Occipital lobe (tissue), 2 donors: ENCODE measurements around the gene WSCD1. TPM values are rescaled to one million over a fixed set of nuclear protein-coding genes. Genes with fewer than 3 reads are reported as not detected.

ENCODE experiments used
- DNase-seq: peaks from one replicate; lab custom pipeline; 2025; lab: John Stamatoyannopoulos, UW
- total RNA-seq: library from RNA; depleted of rRNA; stranded (reverse); fragments of >200 nt; gene quantifications from one replicate; pipeline ENCODE4 v1.2.3, GENCODE V29; 2014

WSCD1 gene
- total RNA-seq, 1 donor from 2014 or later, result 35.7 TPM

DNA sequence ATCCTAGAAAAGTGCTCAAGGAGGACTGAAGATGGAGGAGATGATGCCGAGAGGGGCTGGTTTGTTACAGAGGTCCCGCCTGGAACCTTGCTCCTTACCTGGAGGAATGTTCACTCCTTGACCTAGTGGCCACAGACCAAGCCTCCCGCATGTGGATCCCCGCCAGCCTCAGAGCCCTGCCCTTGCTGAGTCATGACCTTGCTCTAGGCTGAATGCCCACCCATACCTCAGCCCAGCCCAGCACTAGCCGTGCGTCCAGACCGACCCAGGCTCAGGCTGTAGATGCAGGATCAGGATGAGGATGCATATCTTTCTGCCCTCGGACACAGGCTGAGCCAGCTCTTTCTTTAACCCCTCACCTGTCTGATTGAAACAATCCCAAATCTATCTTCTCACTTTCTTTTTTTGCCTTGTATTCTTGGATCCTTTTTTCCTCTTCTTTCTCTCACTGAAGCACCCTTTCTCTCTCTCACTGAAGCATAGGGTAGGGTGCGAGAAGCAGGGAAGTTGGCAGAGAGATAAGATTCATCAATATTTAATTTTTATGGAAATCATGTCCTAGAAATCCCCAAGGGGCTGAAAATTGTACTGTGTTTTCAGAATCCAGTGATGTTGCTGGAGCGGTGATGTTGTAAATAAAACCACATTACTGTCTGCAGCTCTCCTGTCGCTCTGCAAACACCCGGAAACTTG lies 34.9 kb downstream of the WSCD1 start:
- no peak for DNase-seq

GRCh38 chr17:6105649-6106007 lies 35.4 kb downstream of the WSCD1 start:
- no peak for DNase-seq

- DNase-seq, result no peak
Measured at GRCh38 chr17:6106212-6106611, 36.0 kb downstream of the WSCD1 start.

- no peak for DNase-seq
Measured at GRCh38 chr17:6107791-6108190, 37.6 kb downstream of the WSCD1 start.

DNA sequence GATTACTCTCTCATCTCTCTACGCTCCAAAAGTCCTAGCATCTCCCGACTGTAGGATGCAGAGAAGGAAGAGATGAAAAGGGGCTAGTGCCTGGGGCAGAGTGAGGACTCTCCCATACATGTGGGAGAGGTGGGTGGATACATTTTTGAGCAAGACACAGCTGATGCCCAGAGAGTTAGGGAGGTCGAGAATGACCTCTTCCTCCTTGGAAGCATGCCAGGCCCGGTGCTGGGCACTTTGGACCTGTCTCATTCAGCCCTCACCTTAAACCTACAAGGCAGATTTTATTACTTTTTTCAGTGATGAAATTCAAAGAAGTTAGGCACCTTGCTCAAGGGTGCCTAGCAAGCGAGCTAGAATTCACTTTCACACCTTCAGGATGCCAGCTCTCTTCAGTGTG lies 38.2 kb downstream of the WSCD1 start:
- DNase-seq, result no peak

GRCh38 chr17:6108987-6109386 lies 38.8 kb downstream of the WSCD1 start:
- DNase-seq, result no peak

GRCh38 chr17:6109536-6109935 lies 39.4 kb downstream of the WSCD1 start:
- no peak for DNase-seq

DNA sequence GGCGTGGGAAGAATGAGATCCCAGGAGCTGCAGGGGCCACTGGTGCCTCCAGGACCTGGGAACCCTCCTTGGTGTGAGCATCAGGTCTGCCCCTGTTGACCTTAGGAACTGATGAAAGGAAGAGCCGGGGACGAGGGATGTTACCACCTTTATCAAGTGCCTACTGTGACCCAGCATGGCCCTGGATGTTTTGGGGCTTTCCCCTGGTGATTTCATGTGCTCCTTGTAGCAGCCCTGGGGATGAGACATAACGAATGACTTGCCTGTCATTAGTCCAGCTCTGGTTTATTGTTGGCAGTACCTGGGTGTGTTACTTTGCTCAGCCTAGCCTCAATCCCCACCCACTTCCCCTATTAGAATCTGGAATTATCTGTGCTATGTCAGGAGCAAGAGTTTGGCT lies 39.9 kb downstream of the WSCD1 start:
- DNase-seq, result no peak

- no peak for DNase-seq
Measured at GRCh38 chr17:6110592-6110991, 40.4 kb downstream of the WSCD1 start.

DNA sequence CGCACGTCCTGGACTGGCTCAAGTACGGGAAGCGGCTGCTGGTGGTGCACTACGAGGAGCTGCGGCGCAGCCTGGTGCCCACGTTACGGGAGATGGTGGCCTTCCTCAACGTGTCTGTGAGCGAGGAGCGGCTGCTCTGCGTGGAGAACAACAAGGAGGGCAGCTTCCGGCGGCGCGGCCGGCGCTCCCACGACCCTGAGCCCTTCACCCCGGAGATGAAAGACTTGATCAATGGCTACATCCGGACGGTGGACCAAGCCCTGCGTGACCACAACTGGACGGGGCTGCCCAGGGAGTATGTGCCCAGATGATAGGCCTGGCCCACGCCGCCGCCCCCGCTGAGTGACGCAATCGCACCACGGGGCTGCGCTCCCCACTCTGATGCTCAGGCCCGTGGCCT lies 50.2 kb downstream of the WSCD1 start:
- no peak for DNase-seq

DNA sequence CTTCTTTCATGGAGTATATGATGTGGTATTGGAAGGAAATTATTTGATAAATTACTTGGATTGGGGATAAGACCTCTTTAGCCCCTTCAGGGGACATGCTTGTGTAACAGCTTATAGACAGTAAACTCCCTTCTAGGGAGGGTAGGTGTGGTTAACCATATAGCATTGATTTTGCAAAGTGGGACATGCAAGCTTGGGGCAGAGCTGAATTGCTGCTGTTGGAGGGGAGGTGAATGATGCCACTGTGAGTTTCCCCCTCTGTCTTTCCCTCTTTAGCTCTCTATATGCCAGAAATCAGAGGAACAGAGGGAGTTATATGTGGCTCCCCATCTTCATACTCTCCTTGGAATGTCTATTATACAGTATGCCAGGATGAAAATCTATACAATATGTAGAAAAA lies 54.7 kb downstream of the WSCD1 start:
- DNase-seq, result no peak

GRCh38 chr17:6126768-6127167 lies 56.6 kb downstream of the WSCD1 start:
- DNase-seq, result no peak

DNA sequence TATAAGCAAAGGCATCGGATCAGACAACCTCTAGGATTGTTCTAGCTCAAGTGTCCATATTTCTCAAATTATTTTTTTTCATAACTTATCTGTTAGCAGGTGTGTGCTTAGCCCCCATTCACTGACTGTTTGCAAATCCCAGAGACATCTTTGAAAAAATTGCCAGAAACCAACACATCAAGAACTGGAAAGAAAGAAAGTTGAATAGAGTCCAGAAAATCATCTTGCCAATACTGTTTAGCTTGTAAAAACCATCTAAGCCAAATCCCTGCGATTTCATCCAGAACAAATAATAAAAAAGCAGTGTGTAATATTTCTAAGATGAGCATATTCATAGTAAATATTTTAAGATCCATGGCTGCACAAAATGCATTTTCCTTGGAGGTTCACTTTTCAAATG lies 64.5 kb downstream of the WSCD1 start:
- DNase-seq, result no peak

DNA sequence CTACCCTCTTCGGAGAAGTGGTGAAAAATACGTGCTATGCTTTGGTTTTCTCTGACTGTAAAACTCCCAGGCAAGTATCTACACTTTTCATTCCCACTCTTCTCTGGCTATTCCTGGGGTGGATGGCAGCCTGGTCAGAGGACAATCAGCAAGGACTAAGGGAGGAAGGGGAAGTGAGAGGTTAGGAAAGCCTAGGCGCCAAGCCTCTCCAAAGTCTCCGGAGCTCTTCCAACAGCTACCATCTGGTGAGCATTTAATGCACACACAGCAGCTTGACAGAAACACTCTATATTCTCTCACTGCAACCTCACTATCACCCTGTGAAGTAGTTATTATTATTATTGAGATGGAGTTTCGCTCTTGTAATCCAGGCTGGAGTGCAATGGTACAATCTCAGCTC lies 65.1 kb downstream of the WSCD1 start:
- DNase-seq, result no peak

DNA sequence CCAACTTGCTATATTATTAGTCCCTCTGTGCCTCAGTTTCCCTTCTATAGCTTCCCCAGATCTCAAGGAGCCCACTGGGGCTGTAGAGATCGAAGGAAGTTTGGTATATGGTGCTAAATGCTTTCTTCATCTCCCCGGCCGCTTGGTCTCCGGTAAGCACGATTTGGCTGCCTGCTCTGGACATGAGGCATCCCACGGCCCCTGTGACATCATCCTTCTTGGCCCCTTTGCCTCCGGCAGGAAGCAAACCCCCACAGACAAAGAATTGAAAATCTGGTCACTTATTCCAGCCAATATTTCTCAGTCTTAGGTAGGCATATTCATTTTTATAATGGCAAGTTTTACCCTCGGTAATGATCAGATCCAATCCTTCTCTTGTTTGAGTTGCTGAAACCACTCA lies 65.8 kb downstream of the WSCD1 start:
- no peak for DNase-seq

DNA sequence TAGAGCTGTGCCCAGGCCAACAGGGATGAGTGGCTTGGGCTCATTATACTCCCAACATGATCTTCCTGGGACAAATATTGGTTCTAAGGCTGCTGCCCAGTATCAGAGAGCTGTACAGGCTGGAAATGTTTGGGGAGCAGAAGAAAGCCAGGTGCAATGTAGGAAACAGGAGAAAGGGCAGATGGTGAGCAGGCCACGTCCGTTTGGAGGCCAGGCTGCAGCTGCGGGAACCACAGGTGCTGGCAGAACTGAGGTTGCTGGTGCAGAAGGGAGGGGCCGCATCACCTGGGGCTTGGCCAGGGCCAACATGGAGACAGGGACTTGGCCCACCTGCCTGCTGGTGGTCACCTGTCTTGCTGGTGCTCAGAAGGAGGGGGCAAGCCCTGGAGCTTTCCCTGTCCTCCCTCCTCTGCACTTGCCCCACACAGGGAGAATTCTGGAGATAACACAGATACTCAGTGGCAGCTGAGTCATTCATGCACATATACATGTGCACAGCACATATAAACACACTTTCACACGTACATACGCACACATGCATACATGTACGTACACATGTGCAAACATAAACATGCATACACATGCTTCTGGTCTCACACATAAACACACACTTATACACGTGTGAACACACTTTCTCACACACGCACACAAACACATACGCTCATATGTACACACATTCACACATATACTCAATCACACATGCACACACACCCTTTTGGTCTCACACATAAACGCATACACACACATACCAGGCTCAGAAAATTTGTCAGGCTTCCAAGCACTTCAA lies 67.7 kb downstream of the WSCD1 start:
- DNase-seq, result no peak

GRCh38 chr17:6138761-6139446 lies 68.7 kb downstream of the WSCD1 start:
- no peak for DNase-seq

- no peak for DNase-seq
Measured at GRCh38 chr17:6139447-6139832, 69.3 kb downstream of the WSCD1 start.

DNA sequence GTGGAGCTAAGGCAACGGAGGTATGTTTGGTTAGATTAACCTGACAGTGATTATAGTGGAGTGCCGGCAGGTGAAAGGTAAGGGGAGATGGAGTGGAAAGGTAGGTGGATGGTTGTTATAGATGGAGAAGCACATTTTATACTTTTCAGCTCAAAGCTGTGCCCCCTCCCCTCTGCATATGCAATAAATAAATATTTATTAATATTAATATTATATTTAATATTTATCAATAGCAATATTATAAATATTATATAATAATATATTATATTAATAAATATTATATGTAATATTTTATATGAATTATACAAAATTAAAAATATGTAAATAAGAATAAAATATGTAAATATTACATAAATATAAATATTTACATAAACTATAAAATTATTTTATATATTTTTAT lies 70.0 kb downstream of the WSCD1 start:
- DNase-seq, result no peak

DNA sequence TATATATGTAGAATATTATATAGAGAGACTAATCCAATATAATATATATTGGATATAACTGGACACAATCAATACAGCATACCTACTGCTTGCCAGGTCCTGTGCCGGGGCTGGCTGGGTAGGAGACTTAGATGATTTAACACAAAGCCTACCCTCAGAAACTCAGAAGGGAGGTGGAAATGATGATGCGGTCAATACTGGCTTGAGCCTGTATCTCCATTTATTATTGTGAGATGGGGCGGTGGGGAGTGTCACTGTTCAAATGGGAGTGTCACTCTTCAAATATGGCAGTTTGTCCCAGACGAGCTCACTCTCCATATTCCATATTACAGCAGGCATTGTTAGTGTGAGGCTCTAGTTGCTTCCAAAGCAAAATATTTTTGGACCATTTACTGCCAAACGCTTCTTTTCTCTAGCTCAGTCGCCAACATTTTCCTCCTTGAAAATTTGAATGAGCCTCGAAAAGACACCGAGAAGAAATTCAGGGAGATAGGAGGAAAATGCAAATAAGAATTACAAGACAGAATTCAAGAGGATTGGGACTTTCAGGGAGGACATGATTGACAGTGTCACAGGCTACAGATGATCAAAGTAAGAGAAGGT lies 70.7 kb downstream of the WSCD1 start:
- DNase-seq, result no peak

GRCh38 chr17:6142701-6143100 lies 72.5 kb downstream of the WSCD1 start:
- no peak for DNase-seq

DNA sequence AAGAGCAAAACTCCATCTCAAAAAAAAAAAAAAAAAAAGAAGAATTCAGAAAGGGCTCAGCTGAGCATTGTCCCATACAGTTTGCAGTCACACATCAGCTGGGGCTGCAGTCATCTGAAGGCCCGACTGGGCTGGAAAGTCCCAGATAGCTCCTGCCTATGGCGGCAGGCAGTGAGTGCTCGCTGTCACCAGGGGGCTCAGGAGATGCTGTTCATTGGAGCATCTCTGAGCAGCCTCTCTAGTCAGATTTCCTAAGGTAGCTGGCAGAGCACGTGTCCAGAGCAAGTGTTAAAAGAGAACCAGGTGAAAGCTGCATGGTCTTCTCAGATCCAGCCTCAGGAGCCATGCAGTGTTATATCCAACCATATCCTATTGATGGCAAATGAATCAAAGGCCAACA lies 75.8 kb downstream of the WSCD1 start:
- DNase-seq, result no peak
